ENCODE data around the gene TAF7L.

Gene TAF7L

GRCh38 chrX:101276238-101276637 is 14.9 kb downstream of the TAF7L start:
- Histone ChIP-seq H3K36me3 (replicated peaks) (no peaks in the 10 kb centered on the region), H3K4me3 (ENCODE audit: low read depth, low read length) (no peak overlapping the region), H3K27ac (no peak overlapping the region), H3K27me3 (replicated peaks) (no peaks in the 10 kb centered on the region)
- no peak for TF ChIP-seq CTCF (IDR thresholded peaks at IDR 0.05; ENCODE audit: low read depth, low read length, missing control alignments)
- DNase-seq = no peak
- in situ Hi-C loops (cut with HindIII; ENCODE audit: low pct_ligation_motif_present, low sequenced_read_pairs) = no loop called here

GRCh38 chrX:101274198-101274597 is 16.9 kb downstream of the TAF7L start:
- no peak for TF ChIP-seq CTCF (IDR thresholded peaks at IDR 0.05; ENCODE audit: low read depth, low read length, missing control alignments)
- Histone ChIP-seq H3K36me3 (replicated peaks) (no peaks in the 10 kb centered on the region), H3K27ac (no peak overlapping the region), H3K27me3 (replicated peaks) (no peaks in the 10 kb centered on the region), H3K4me3 (ENCODE audit: low read depth, low read length) (no peak overlapping the region)
- in situ Hi-C loops (cut with HindIII; ENCODE audit: low pct_ligation_motif_present, low sequenced_read_pairs) = no loop called here
- no peak for DNase-seq

- in situ Hi-C loops (cut with HindIII; ENCODE audit: low pct_ligation_motif_present, low sequenced_read_pairs) = no loop called here
- Histone ChIP-seq H3K27me3 (replicated peaks) (no peaks in the 10 kb centered on the region), H3K36me3 (replicated peaks) (no peaks in the 10 kb centered on the region), H3K27ac (peak overlapping the region; percentile 67), H3K4me3 (ENCODE audit: low read depth, low read length) (no peak overlapping the region)
- DNase-seq = peak; percentile 75
- no peak for TF ChIP-seq CTCF (IDR thresholded peaks at IDR 0.05; ENCODE audit: low read depth, low read length, missing control alignments)
Measured at GRCh38 chrX:101265869-101266428, 25.2 kb downstream of the TAF7L start.

GRCh38 chrX:101263766-101264165 is 27.4 kb downstream of the TAF7L start:
- no peak overlapping the region for H3K27ac ChIP-seq
- no peaks in the 10 kb centered on the region for H3K27me3 ChIP-seq (replicated peaks)
- H3K36me3 ChIP-seq (replicated peaks) = peaks cover 9% of the 10 kb centered on the region
- no peak for TF ChIP-seq CTCF (IDR thresholded peaks at IDR 0.05; ENCODE audit: low read depth, low read length, missing control alignments)
- no peak overlapping the region for H3K4me3 ChIP-seq (ENCODE audit: low read depth, low read length)
- DNase-seq = no peak
- in situ Hi-C loops (cut with HindIII; ENCODE audit: low pct_ligation_motif_present, low sequenced_read_pairs) = no loop called here

GRCh38 chrX:101262590-101262989 is 28.5 kb downstream of the TAF7L start:
- TF ChIP-seq CTCF (IDR thresholded peaks at IDR 0.05; ENCODE audit: low read depth, low read length, missing control alignments) = no peak
- H3K4me3 ChIP-seq (ENCODE audit: low read depth, low read length) = no peak overlapping the region
- in situ Hi-C loops (cut with HindIII; ENCODE audit: low pct_ligation_motif_present, low sequenced_read_pairs) = no loop called here
- peaks cover 13% of the 10 kb centered on the region for H3K36me3 ChIP-seq (replicated peaks)
- no peak overlapping the region for H3K27ac ChIP-seq
- H3K27me3 ChIP-seq (replicated peaks) = no peaks in the 10 kb centered on the region
- DNase-seq = no peak

GRCh38 chrX:101260435-101260834 is 30.7 kb downstream of the TAF7L start:
- no peak for DNase-seq
- TF ChIP-seq CTCF (IDR thresholded peaks at IDR 0.05; ENCODE audit: low read depth, low read length, missing control alignments) = peak; percentile 52
- Histone ChIP-seq H3K27me3 (replicated peaks) (no peaks in the 10 kb centered on the region), H3K36me3 (replicated peaks) (peaks cover 13% of the 10 kb centered on the region), H3K27ac (no peak overlapping the region), H3K4me3 (ENCODE audit: low read depth, low read length) (no peak overlapping the region)
- in situ Hi-C loops (cut with HindIII; ENCODE audit: low pct_ligation_motif_present, low sequenced_read_pairs) = no loop called here

All from brain microvascular endothelial cell (primary cell).